Panc1 (cell line): ENCODE results near the gene GAL. TPM values are rescaled to one million over a fixed set of nuclear protein-coding genes. Genes with fewer than 3 reads are reported as not detected.

Experiments
- ATAC-seq: fragments of 200-7000 bp; cut with Tn5 transposase; 2 replicates; pipeline ENCODE4 v1.9.1; 2020; ENCODE audit warnings: mild to moderate bottlenecking, moderate library complexity
- BruUV-seq: library from RNA; stranded (reverse); fragments of 400-500 nt; replicated peaks from 2 replicates; lab custom pipeline; 2021; lab: Mats Ljungman, UMichigan
- CTCF ChIA-PET: fragments of 300-600 bp; sonication (Branson Sonifier 250); formaldehyde crosslinking; loops from one replicate; lab custom pipeline; 2022; ENCODE audit warnings: antibody characterized with exemption; lab: Charles Lee
- POLR2A ChIA-PET: fragments of 300-600 bp; sonication (Branson Sonifier 250); formaldehyde crosslinking; loops from one replicate; lab custom pipeline; 2022; ENCODE audit warnings: antibody characterized with exemption; lab: Charles Lee
- DNase-seq: peaks from one replicate; pipeline ENCODE4 v3.0.0-alpha.2; 2010; ENCODE audit warnings: low read depth, low spot score
- H3K27ac ChIP-seq: 2 replicates; pipeline ENCODE4 v1.5.1; 2011; ENCODE audit warnings: mild to moderate bottlenecking, low read length, inconsistent platforms
- H3K27me3 ChIP-seq: fragments of 200-500 bp; sonication (Bioruptor generic); 2 replicates; pipeline ENCODE4 v1.6.0; 2014; ENCODE audit warnings: low read length, inconsistent platforms; ENCODE audit not compliant: control insufficient read depth, insufficient read depth
- H3K36me3 ChIP-seq: fragments of 200-500 bp; sonication (Bioruptor generic); 2 replicates; pipeline ENCODE4 v1.5.1; 2014; ENCODE audit warnings: inconsistent platforms, mild to moderate bottlenecking, low read length, moderate library complexity; ENCODE audit not compliant: control insufficient read depth, insufficient read depth
- H3K4me1 ChIP-seq: 2 replicates; pipeline ENCODE4 v1.5.1; 2011; ENCODE audit warnings: inconsistent platforms, mild to moderate bottlenecking, low read length, moderate library complexity; ENCODE audit not compliant: control insufficient read depth, insufficient read depth
- H3K4me3 ChIP-seq, 2 experiments: 2 replicates each; pipeline ENCODE4 v1.5.1; 2011 to 2012; ENCODE audit warnings: low read depth in 2 of 2, low read length in 2 of 2, mild to moderate bottlenecking in 2 of 2, inconsistent platforms in 1 of 2, moderate library complexity in 1 of 2
- H3K9me3 ChIP-seq: fragments of 200-500 bp; sonication (Bioruptor generic); 2 replicates; pipeline ENCODE4 v1.5.1; 2014; ENCODE audit warnings: low read depth, mild to moderate bottlenecking, inconsistent platforms, low read length, moderate library complexity; ENCODE audit not compliant: control insufficient read depth, insufficient read depth
- CTCF ChIP-seq: fragments of 450-650 bp; IDR thresholded peaks from 2 replicates; pipeline ENCODE4 v1.5.1; 2017; ENCODE audit warnings: mild to moderate bottlenecking
- POLR2AphosphoS5 ChIP-seq: IDR thresholded peaks from 2 replicates; pipeline ENCODE4 v1.6.1; 2012; ENCODE audit warnings: mild to moderate bottlenecking, low read depth, low read length, moderate library complexity
- SIN3A ChIP-seq: IDR thresholded peaks from 2 replicates; pipeline ENCODE4 v1.6.1; 2012; ENCODE audit warnings: low read depth, mild to moderate bottlenecking, low read length, moderate library complexity, borderline replicate concordance; ENCODE audit not compliant: insufficient read depth
- TCF7L2 ChIP-seq: IDR thresholded peaks from 2 replicates; pipeline ENCODE4 v1.6.1; 2011; ENCODE audit warnings: mild to moderate bottlenecking, low read depth, low read length, inconsistent platforms
- in situ Hi-C: cut with HindIII; loops from 2 replicates; pipeline ENCODE4 v1.10.0; 2016; ENCODE audit warnings: low sequenced_read_pairs, low pct_unique_long_range_greater_than_20kb
- intact Hi-C: fragments of 100-400 bp; cut with micrococcal nuclease; formaldehyde crosslinking; loops from one replicate; pipeline ENCODE4 v1.10.0; 2022; ENCODE audit not compliant: unreplicated experiment
- total RNA-seq: library from RNA; stranded (reverse); gene quantifications from one replicate; pipeline ENCODE4 v1.2.1, GENCODE V29; 2021; ENCODE audit not compliant: unreplicated experiment
- TF ChIP-seq, protein P1 (sequence below), 2 experiments: IDR thresholded peaks; 2 replicates each; pipeline ENCODE4 v1.6.1; 2011 to 2012; ENCODE audit warnings: low read depth in 2 of 2, control low read depth in 1 of 2, low read length in 1 of 2, mild to moderate bottlenecking in 1 of 2, moderate library complexity in 1 of 2; ENCODE audit not compliant: insufficient read depth in 1 of 2

GAL gene
- total RNA-seq, 1 experiment from 2014 or later = 16.5 TPM

- H3K4me3 ChIP-seq = no peak overlapping the region
- DNase-seq (no peak), ATAC-seq (no peak)
- ChIA-PET POLR2A (no interaction called here), CTCF (no interaction called here)
- H3K27ac ChIP-seq = no peak overlapping the region
- H3K27me3 ChIP-seq = no peaks in the 10 kb centered on the region
- no peak for TF ChIP-seq SIN3A
- TF ChIP-seq POLR2AphosphoS5 = no peak
- TF ChIP-seq CTCF = no peak
- no peak for TF ChIP-seq TCF7L2
- TF ChIP-seq, protein P1, sequence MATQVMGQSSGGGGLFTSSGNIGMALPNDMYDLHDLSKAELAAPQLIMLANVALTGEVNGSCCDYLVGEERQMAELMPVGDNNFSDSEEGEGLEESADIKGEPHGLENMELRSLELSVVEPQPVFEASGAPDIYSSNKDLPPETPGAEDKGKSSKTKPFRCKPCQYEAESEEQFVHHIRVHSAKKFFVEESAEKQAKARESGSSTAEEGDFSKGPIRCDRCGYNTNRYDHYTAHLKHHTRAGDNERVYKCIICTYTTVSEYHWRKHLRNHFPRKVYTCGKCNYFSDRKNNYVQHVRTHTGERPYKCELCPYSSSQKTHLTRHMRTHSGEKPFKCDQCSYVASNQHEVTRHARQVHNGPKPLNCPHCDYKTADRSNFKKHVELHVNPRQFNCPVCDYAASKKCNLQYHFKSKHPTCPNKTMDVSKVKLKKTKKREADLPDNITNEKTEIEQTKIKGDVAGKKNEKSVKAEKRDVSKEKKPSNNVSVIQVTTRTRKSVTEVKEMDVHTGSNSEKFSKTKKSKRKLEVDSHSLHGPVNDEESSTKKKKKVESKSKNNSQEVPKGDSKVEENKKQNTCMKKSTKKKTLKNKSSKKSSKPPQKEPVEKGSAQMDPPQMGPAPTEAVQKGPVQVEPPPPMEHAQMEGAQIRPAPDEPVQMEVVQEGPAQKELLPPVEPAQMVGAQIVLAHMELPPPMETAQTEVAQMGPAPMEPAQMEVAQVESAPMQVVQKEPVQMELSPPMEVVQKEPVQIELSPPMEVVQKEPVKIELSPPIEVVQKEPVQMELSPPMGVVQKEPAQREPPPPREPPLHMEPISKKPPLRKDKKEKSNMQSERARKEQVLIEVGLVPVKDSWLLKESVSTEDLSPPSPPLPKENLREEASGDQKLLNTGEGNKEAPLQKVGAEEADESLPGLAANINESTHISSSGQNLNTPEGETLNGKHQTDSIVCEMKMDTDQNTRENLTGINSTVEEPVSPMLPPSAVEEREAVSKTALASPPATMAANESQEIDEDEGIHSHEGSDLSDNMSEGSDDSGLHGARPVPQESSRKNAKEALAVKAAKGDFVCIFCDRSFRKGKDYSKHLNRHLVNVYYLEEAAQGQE (IDR thresholded peaks at IDR 0.05; ENCODE audit: insufficient read depth in 1 of 2, low read depth in 2 of 2, low read length in 1 of 2) = no peak
- H3K9me3 ChIP-seq = no peaks in the 10 kb centered on the region
- in situ Hi-C loops (no loop called here), intact Hi-C loops (no loop called here)
- H3K4me1 ChIP-seq = 0 out of 2 replicates have a peak, but pooled peaks cover 2% of the 10 kb centered on the region
- no TSS peak for BruUV-seq
- no peaks in the 10 kb centered on the region; the same call in 1 of the 2 replicates for H3K36me3 ChIP-seq
These were observed 27.1 kb upstream of the GAL start for GRCh38 chr11:68657021-68657780.

GRCh38 chr11:68658097-68658496, 26.2 kb upstream of the GAL start:
- no peak for TF ChIP-seq SIN3A
- no peak for TF ChIP-seq TCF7L2
- TF ChIP-seq POLR2AphosphoS5 = no peak
- no peak for TF ChIP-seq CTCF
- TF ChIP-seq, protein P1 (IDR thresholded peaks at IDR 0.05; ENCODE audit: insufficient read depth in 1 of 2, low read depth in 2 of 2, low read length in 1 of 2) = no peak
- in situ Hi-C loops (no loop called here), intact Hi-C loops (no loop called here)
- Histone ChIP-seq H3K27ac (no peak overlapping the region), H3K4me1 (0 out of 2 replicates have a peak, but pooled peaks cover 2% of the 10 kb centered on the region), H3K36me3 (no peaks in the 10 kb centered on the region; the same call in 1 of the 2 replicates), H3K9me3 (no peaks in the 10 kb centered on the region), H3K4me3 (no peak overlapping the region), H3K27me3 (no peaks in the 10 kb centered on the region)
- ChIA-PET CTCF (interaction anchor here (1.4 kb wide), 1 partner anchor 386 kb away, joined by 3 read pairs; no protein-coding TSS in a partner anchor), POLR2A (no interaction called here)
- no peak for DNase-seq
- no TSS peak for BruUV-seq
- no peak for ATAC-seq
